Muscle of arm (tissue), 12 donors: ENCODE measurements around the gene OR2J3. TPM values are rescaled to one million over a fixed set of nuclear protein-coding genes. Genes with fewer than 3 reads are reported as not detected.
"Not testable (repeated sequence)": the region's sequence is repeated elsewhere in the genome, so short reads cannot be mapped to it uniquely, and the experiment has no call there.

Experiments used
- DNase-seq: peaks from one replicate; pipeline ENCODE4 v3.0.0-alpha.2; 2013
- polyA plus RNA-seq, 12 donors: library from polyadenylated mRNA; unstranded; fragments of 120-200 nt; gene quantifications; one replicate each; pipeline ENCODE4 v1.2.1, GENCODE V29; 2013; ENCODE audit not compliant: insufficient read length in 12 of 12

OR2J3 gene
- polyA plus RNA-seq, 12 donors: not detected

DNA sequence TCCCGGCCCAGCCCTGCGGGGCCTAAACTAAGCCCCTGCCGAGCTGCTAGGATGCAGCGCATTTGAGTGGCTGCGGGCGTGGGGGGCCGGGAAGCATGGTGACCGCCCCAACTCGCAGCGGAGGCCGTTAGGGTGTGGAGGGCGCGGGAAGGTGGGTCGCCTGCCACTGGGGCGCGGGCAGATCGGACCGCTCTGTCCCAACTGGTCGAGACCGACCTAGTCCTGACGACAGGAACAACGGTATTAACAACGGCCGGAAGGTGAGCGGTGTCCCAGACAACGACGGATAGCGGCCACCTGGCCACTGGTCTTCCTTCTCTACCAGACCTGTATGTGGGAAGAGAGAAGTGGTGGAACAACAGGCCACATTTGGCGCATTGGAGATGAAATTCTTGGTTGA lies 52.1 kb downstream of the OR2J3 start:
- DNase-seq: not testable (repeated sequence)

Other genes with a start within 250 kb of the OR2J3 start
- gene TRIM27, start 184.1 kb upstream of the OR2J3 start, polyA plus RNA-seq: 10 to 100 TPM in 11 of 12 donors, not detected in 1; 36.6 to 56.1 (median 46.9) TPM
- gene ZNF311, start 102.7 kb upstream of the OR2J3 start, polyA plus RNA-seq: 1 to 10 TPM in 10 of 12 donors, not detected in 2; 1.6 to 3.1 (median 2.5) TPM
- gene OR2W1, start 62.9 kb upstream of the OR2J3 start, polyA plus RNA-seq: not detected
- not detected for gene OR2B3, start 20.7 kb upstream of the OR2J3 start, polyA plus RNA-seq
- not detected for gene OR2J1, start 8.6 kb upstream of the OR2J3 start, polyA plus RNA-seq
- not detected for gene OR2J2, start 62.8 kb downstream of the OR2J3 start, polyA plus RNA-seq
- gene OR14J1, start 193.6 kb downstream of the OR2J3 start, polyA plus RNA-seq: under 1 TPM in 10 of 12 donors, not detected in 2; 0.01 to 0.11 (median 0.05) TPM